Kidney epithelial cell (primary cell): ENCODE results near the gene NDUFB10. TPM values are rescaled to one million over a fixed set of nuclear protein-coding genes. Genes with fewer than 3 reads are reported as not detected.

Source experiments
- DNase-seq: peaks from one replicate; pipeline ENCODE4 v3.0.0-alpha.2; 2010; ENCODE audit warnings: low read depth
- H3K27me3 ChIP-seq: 2 replicates; pipeline ENCODE4 v1.6.0; 2011; ENCODE audit warnings: low read length; ENCODE audit not compliant: control insufficient read depth, insufficient read depth
- H3K36me3 ChIP-seq: 2 replicates; pipeline ENCODE4 v1.5.1; 2011; ENCODE audit warnings: low read length; ENCODE audit not compliant: control insufficient read depth, insufficient read depth
- H3K4me3 ChIP-seq: 2 replicates; pipeline ENCODE4 v1.5.1; 2011; ENCODE audit warnings: low read depth, mild to moderate bottlenecking, control low read depth, low read length
- total RNA-seq: library from RNA; depleted of rRNA; stranded (reverse); fragments of >200 nt; gene quantifications from 2 replicates; pipeline ENCODE4 v1.2.3, GENCODE V29; 2015
- TF ChIP-seq, protein P1 (sequence below): IDR thresholded peaks from 2 replicates; pipeline ENCODE4 v1.5.1; 2011; ENCODE audit warnings: mild to moderate bottlenecking, moderate library complexity, low read length, control low read depth, inconsistent platforms; ENCODE audit not compliant: insufficient read depth, poor library complexity, severe bottlenecking

NDUFB10 gene
- total RNA-seq, 1 donor from 2014 or later: 280 TPM

GRCh38 chr16:1981398-1981836 lies 22.1 kb downstream of the NDUFB10 start, which contains the start of gene NOXO1:
Gene NOXO1 (minus strand): TSS chr16:1981469. CDS start chr16:1981179, 290 bp downstream.
- no peak within 1 kb of the TSS for H3K4me3 ChIP-seq
- DNase-seq: no peak
- peaks cover 7% of the 10 kb centered on the region for H3K36me3 ChIP-seq
- peaks cover 56% of the 10 kb centered on the region for H3K27me3 ChIP-seq
- TF ChIP-seq, protein P1, sequence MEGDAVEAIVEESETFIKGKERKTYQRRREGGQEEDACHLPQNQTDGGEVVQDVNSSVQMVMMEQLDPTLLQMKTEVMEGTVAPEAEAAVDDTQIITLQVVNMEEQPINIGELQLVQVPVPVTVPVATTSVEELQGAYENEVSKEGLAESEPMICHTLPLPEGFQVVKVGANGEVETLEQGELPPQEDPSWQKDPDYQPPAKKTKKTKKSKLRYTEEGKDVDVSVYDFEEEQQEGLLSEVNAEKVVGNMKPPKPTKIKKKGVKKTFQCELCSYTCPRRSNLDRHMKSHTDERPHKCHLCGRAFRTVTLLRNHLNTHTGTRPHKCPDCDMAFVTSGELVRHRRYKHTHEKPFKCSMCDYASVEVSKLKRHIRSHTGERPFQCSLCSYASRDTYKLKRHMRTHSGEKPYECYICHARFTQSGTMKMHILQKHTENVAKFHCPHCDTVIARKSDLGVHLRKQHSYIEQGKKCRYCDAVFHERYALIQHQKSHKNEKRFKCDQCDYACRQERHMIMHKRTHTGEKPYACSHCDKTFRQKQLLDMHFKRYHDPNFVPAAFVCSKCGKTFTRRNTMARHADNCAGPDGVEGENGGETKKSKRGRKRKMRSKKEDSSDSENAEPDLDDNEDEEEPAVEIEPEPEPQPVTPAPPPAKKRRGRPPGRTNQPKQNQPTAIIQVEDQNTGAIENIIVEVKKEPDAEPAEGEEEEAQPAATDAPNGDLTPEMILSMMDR: no peak

- no peak for DNase-seq
- TF ChIP-seq, protein P1: no peak
- no peak overlapping the region for H3K4me3 ChIP-seq
- peaks cover 6% of the 10 kb centered on the region for H3K36me3 ChIP-seq
- H3K27me3 ChIP-seq: peaks cover 56% of the 10 kb centered on the region
Observed at GRCh38 chr16:1982013-1982433, 22.7 kb downstream of the NDUFB10 start.

GRCh38 chr16:1982991-1983543 lies 23.7 kb downstream of the NDUFB10 start:
- Histone ChIP-seq H3K4me3 (peak overlapping the region; percentile 50), H3K27me3 (peaks cover 56% of the 10 kb centered on the region), H3K36me3 (peaks cover 6% of the 10 kb centered on the region)
- TF ChIP-seq, protein P1: peak; percentile 28
- DNase-seq: no peak

DNA sequence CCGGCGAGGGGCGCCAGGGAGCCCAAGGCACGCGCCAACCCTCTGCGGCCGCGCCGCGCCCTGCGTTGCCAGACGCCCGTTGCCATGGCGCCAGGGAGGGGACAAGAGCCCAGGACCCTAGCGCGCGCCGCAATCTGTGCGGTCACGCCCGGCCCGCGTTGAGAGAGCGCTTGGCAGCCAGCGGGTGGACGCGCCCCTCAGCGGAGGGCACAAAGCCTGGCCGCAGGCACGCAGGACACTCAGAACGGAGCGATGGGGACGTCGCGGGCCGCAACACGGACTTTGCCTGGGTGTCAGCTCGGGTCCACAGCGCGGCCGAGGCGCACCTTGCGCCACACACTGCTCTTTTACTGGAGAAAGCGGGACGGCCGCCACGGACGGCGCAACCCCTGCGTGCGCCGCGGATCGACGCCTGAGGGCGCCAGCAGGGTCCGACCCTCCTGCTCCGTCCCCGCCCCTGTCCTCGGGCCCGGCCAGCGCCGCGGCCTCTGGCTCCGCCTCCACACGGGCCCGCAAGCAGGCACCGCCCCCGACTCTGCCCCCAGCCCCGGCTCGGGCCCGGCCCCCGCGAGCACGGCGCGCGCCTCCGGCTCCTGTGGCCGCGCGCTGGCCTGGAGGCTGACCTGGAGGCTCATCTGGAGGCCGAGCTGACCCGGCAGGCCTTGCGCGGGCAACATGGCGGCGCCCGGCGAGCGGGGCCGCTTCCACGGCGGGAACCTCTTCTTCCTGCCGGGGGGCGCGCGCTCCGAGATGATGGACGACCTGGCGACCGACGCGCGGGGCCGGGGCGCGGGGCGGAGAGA lies 24.4 kb downstream of the NDUFB10 start, which contains the start of gene GFER:
Gene GFER (plus strand): TSS at position 650 of the 803 bp plus-strand sequence. CDS start 26 bp downstream, at position 676.
- Histone ChIP-seq H3K4me3 (peak within 1 kb of the TSS; percentile 79), H3K36me3 (peaks cover 6% of the 10 kb centered on the region), H3K27me3 (peaks cover 54% of the 10 kb centered on the region)
- TF ChIP-seq, protein P1: peak; percentile 14
- no peak for DNase-seq

- H3K36me3 ChIP-seq: peaks cover 5% of the 10 kb centered on the region
- no peak for DNase-seq
- TF ChIP-seq, protein P1: no peak
- peak overlapping the region; percentile 79 for H3K4me3 ChIP-seq
- H3K27me3 ChIP-seq: peaks cover 54% of the 10 kb centered on the region
Observed at GRCh38 chr16:1984347-1985225, 25.2 kb downstream of the NDUFB10 start.
